Kidney (tissue), 14 donors: Measurements from ENCODE around the gene CTNND2. TPM values are rescaled to one million over a fixed set of nuclear protein-coding genes. Genes with fewer than 3 reads are reported as not detected.

ENCODE experiments used
- DNase-seq, 5 donors: peaks; one replicate each; pipeline ENCODE4 v3.0.0-alpha.2; 2013 to 2020
- FAIRE-seq: peaks from 2 replicates; lab custom pipeline; 2012; peaks lifted over from hg19 to GRCh38; lab: Jason Lieb, UNC
- H3K27ac ChIP-seq, 2 donors: one replicate each; pipeline ENCODE4 v1.7.0; 2013; ENCODE audit warnings: low read depth in 2 of 2, low read length in 2 of 2, inconsistent platforms in 1 of 2
- H3K27me3 ChIP-seq: one replicate; pipeline ENCODE4 v1.7.1; 2013; ENCODE audit warnings: low read length, inconsistent platforms; ENCODE audit not compliant: control insufficient read depth, insufficient read depth
- H3K36me3 ChIP-seq, 3 donors: one replicate each; pipeline versions ENCODE4 v1.7.0 to v1.7.1; 2013; ENCODE audit warnings: low read length in 3 of 3, control low read depth in 1 of 3, inconsistent platforms in 1 of 3; ENCODE audit not compliant: insufficient read depth in 3 of 3, control insufficient read depth in 2 of 3
- H3K4me1 ChIP-seq, 3 donors: one replicate each; pipeline versions ENCODE4 v1.7.0 to v1.7.1; 2013; ENCODE audit warnings: low read length in 3 of 3, inconsistent platforms in 1 of 3, low read depth in 1 of 3; ENCODE audit not compliant: control insufficient read depth in 2 of 3, insufficient read depth in 2 of 3
- H3K4me3 ChIP-seq, 3 donors: one replicate each; pipeline versions ENCODE4 v1.7.0 to v1.8.1; 2013; ENCODE audit warnings: low read length in 3 of 3, control low read depth in 1 of 3, inconsistent platforms in 1 of 3
- H3K9ac ChIP-seq, 3 donors: one replicate each; pipeline versions ENCODE4 v1.7.0 to v1.7.1; 2013; ENCODE audit warnings: low read length in 3 of 3, control low read depth in 1 of 3, inconsistent platforms in 1 of 3
- H3K9me3 ChIP-seq, 3 donors: one replicate each; pipeline versions ENCODE4 v1.7.0 to v1.7.1; 2013; ENCODE audit warnings: low read length in 3 of 3, control low read depth in 1 of 3, inconsistent platforms in 1 of 3; ENCODE audit not compliant: control insufficient read depth in 2 of 3, insufficient read depth in 1 of 3
- intact Hi-C: fragments of 100-400 bp; cut with DNase I; formaldehyde crosslinking; loops from one replicate; pipeline ENCODE4 v1.11.1; 2022
- polyA plus RNA-seq: library from polyadenylated mRNA; stranded (reverse); fragments of 350-450 nt; fragmentation: Illumina TruSeq; extraction: RNeasy Lipid Tissue Mini Kit (QIAGEN cat#74804); gene quantifications from one replicate; pipeline ENCODE4 v1.2.3, GENCODE V29; 2014; ENCODE audit warnings: low read depth, low replicate concordance; ENCODE audit not compliant: insufficient read depth
- total RNA-seq: library from RNA; stranded (reverse); fragmentation: NEBNext Ultra II Directional; extraction: Animal tissue kit (Norgen Biotek cat#: 25700); gene quantifications from one replicate; pipeline ENCODE4 v1.2.1, GENCODE V29; 2021
- TF ChIP-seq, protein P1 (sequence below): IDR thresholded peaks from 3 replicates; pipeline ENCODE4 v1.5.1; 2012; ENCODE audit warnings: mild to moderate bottlenecking, moderate library complexity, borderline replicate concordance; ENCODE audit not compliant: insufficient read depth; ENCODE audit errors: extremely low read depth
- donor health status: control.
- donor health status: control.
- donor health status: control.
- donor health status: control.
- donor health status: control.
- donor health status: DM: yes; HTN: yes; CAD: no.
- donor health status: Normal renal cell carcinoma (clear cell type).

Gene CTNND2
- total and polyA plus RNA-seq, 2 donors from 2014 or later = 0.15 to 0.79 TPM

GRCh38 chr5:11047030-11047429 lies 857.2 kb downstream of the CTNND2 start:
- DNase-seq (no peak), FAIRE-seq (no peak)
- Histone ChIP-seq H3K4me1 (no peaks in the 10 kb centered on the region), H3K36me3 (no peaks in the 10 kb centered on the region), H3K9ac (no peak overlapping the region), H3K9me3 (no peaks in the 10 kb centered on the region), H3K27ac (no peak overlapping the region), H3K4me3 (no peak overlapping the region), H3K27me3 (no peaks in the 10 kb centered on the region)
- intact Hi-C loops = no loop called here
- TF ChIP-seq, protein P1, sequence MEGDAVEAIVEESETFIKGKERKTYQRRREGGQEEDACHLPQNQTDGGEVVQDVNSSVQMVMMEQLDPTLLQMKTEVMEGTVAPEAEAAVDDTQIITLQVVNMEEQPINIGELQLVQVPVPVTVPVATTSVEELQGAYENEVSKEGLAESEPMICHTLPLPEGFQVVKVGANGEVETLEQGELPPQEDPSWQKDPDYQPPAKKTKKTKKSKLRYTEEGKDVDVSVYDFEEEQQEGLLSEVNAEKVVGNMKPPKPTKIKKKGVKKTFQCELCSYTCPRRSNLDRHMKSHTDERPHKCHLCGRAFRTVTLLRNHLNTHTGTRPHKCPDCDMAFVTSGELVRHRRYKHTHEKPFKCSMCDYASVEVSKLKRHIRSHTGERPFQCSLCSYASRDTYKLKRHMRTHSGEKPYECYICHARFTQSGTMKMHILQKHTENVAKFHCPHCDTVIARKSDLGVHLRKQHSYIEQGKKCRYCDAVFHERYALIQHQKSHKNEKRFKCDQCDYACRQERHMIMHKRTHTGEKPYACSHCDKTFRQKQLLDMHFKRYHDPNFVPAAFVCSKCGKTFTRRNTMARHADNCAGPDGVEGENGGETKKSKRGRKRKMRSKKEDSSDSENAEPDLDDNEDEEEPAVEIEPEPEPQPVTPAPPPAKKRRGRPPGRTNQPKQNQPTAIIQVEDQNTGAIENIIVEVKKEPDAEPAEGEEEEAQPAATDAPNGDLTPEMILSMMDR = no peak

DNA sequence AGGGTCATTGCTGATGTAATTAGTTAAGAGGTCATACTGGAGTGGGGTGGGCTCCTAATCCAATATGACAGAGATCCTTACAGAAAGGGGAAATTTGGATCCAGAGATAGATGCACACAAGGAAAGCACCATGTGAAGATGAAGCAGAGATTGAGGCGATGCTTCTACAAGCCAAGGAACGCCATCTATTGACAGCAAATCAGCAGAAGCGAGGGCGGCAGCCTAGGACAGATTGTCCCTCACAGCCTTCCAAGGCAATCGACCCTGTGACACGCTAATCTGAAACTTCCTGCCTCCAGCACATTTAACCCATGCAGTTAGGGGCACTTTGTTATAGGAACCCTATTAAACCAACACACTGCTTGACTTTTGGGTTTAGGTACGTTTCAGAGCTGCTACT lies 858.1 kb downstream of the CTNND2 start:
- no peaks in the 10 kb centered on the region for H3K9me3 ChIP-seq
- H3K4me1 ChIP-seq = no peaks in the 10 kb centered on the region
- intact Hi-C loops = no loop called here
- no peak overlapping the region for H3K27ac ChIP-seq
- H3K27me3 ChIP-seq = no peaks in the 10 kb centered on the region
- no peaks in the 10 kb centered on the region for H3K36me3 ChIP-seq
- TF ChIP-seq, protein P1 = no peak
- no peak overlapping the region for H3K4me3 ChIP-seq
- no peak for DNase-seq
- H3K9ac ChIP-seq = no peak overlapping the region
- no peak for FAIRE-seq

DNA sequence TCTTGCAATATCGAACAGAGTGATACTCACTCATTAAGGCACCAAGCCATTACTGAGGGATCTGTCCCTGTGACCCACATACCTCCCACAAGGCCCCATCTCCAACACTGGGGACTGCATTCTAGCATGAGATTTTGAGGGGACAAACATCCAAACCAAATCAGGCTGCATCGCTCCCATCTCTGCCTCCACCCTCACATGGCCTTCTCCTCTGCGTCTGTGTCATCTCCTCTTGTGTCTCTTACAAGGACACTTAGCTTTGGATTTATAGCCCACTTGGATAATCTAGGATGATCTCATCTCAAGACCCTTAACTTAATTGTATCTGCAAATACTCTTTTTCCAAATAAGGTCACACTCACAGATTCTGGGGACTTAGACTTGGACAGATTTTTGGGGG lies 858.8 kb downstream of the CTNND2 start:
- Histone ChIP-seq H3K4me3 (no peak overlapping the region), H3K9ac (no peak overlapping the region), H3K27me3 (no peaks in the 10 kb centered on the region), H3K36me3 (no peaks in the 10 kb centered on the region), H3K27ac (no peak overlapping the region), H3K4me1 (no peaks in the 10 kb centered on the region), H3K9me3 (no peaks in the 10 kb centered on the region)
- DNase-seq = no peak
- no peak for FAIRE-seq
- TF ChIP-seq, protein P1 = no peak
- intact Hi-C loops = no loop called here

DNA sequence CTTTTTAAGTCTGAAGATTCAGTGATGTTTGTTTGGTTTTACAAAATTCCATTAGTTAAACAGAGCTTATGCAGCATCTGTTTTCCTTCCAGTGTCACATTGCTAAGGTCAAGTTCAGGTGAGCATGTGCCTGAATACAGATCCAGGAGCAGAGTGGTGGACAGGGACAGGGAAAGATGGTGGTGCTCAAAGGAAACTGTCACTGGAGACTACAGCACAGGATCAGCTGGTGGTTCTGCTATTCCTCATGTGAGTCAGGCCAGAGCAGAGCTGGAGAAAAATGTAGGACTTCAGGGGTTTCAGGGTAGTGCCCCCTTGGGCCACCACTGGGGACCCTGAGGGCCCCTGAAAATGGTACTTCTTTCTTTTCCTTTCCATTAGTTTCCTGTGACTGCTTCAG lies 859.7 kb downstream of the CTNND2 start:
- FAIRE-seq = no peak
- DNase-seq = no peak
- intact Hi-C loops = no loop called here
- TF ChIP-seq, protein P1 = no peak
- H3K4me3 ChIP-seq = no peak overlapping the region
- no peak overlapping the region for H3K9ac ChIP-seq
- no peaks in the 10 kb centered on the region for H3K4me1 ChIP-seq
- no peaks in the 10 kb centered on the region for H3K36me3 ChIP-seq
- H3K27me3 ChIP-seq = no peaks in the 10 kb centered on the region
- no peaks in the 10 kb centered on the region for H3K9me3 ChIP-seq
- H3K27ac ChIP-seq = no peak overlapping the region
